Activated CD4-positive, alpha-beta memory T cell treated with anti-CD3 and anti-CD28 coated beads for 36 hours (primary cell): Measurements from ENCODE around the gene MTURN. TPM values are rescaled to one million over a fixed set of nuclear protein-coding genes. Genes with fewer than 3 reads are reported as not detected.

Experiments used
- CTCF ChIA-PET: fragments of 350-600 bp; sonication (Branson Sonifier 250); formaldehyde crosslinking; loops from one replicate; lab custom pipeline; 2021; ENCODE audit warnings: antibody characterized with exemption, inconsistent platforms; lab: Charles Lee
- POLR2A ChIA-PET: fragments of 350-600 bp; sonication (Branson Sonifier 250); formaldehyde crosslinking; loops from one replicate; lab custom pipeline; 2021; ENCODE audit warnings: antibody characterized with exemption; lab: Charles Lee
- DNase-seq: peaks from one replicate; pipeline ENCODE4 v3.0.0-alpha.2; 2020
- H3K27ac Mint-ChIP-seq: one replicate; pipeline ENCODE4 v1.8.0; 2021; ENCODE audit warnings: mixed read lengths
- H3K27me3 Mint-ChIP-seq: one replicate; pipeline ENCODE4 v1.8.0; 2021; ENCODE audit warnings: mixed read lengths
- H3K36me3 Mint-ChIP-seq: one replicate; pipeline ENCODE4 v1.8.0; 2021; ENCODE audit warnings: mixed read lengths
- H3K4me1 Mint-ChIP-seq: one replicate; pipeline ENCODE4 v1.8.0; 2021; ENCODE audit warnings: low read depth, mixed read lengths
- H3K4me3 Mint-ChIP-seq: one replicate; pipeline ENCODE4 v1.8.0; 2021; ENCODE audit warnings: mild to moderate bottlenecking, mixed read lengths
- H3K9me3 Mint-ChIP-seq: one replicate; pipeline ENCODE4 v1.8.0; 2021; ENCODE audit warnings: mixed read lengths
- intact Hi-C: fragments of 100-400 bp; cut with micrococcal nuclease; formaldehyde crosslinking; loops from one replicate; pipeline ENCODE4 v1.15.1; 2023
- total RNA-seq, 2 experiments: library from RNA; stranded (reverse); gene quantifications; one replicate each; pipeline ENCODE4 v1.2.3, GENCODE V29; 2021

MTURN gene
- total RNA-seq, 2 experiments from 2014 or later: 3.1 to 3.7 TPM

DNA sequence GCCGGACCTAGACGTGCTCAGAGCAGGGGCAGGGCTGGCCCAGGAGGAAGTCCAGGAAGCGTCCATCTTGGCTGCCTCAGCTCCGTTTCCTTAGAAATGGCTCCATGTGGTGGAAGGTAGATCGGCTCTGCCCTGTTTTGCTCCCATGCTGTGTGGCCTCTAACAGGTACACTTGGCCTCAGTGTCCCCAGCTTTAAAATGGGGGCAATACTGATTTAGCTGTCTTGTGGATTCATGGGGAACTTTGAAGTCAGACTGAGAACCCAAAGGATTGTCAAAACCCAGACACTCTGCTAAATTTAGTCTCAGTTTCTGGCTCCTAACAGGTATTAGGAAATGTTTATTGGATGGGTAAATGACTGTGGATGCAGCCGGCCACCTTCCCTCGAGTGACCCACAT, 15.9 kb downstream of the MTURN start:
- Mint-ChIP-seq H3K27ac (no peak overlapping the region), H3K36me3 (peaks cover 4% of the 10 kb centered on the region), H3K4me1 (no peaks in the 10 kb centered on the region), H3K9me3 (no peaks in the 10 kb centered on the region), H3K4me3 (no peak overlapping the region), H3K27me3 (no peaks in the 10 kb centered on the region)
- no peak for DNase-seq
- ChIA-PET POLR2A (no interaction called here), CTCF (no interaction called here)
- intact Hi-C loops: no loop called here

DNA sequence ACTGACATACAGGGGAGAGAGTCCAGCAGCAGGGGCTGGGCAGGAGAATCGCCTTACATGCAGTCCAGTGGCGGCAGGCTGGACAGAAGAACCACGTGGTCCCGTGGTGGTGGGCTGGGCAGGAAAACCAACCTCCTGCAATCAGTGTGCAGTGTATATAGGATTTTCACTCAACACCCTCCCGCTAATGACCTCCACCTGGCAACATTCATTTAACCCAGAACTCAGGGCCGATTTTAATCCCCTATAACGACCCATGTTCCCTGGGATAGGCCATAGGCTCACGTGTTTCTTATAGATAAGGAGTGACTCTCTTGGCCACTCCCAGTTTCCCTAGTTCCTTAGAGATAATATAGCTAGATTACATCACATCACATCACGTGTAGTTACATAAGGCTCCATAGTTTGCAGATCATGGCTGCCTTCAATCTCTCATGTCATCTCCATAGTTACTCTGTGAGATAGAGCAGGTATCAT, 19.4 kb downstream of the MTURN start:
- H3K4me3 Mint-ChIP-seq: no peak overlapping the region
- ChIA-PET CTCF (interaction anchor here (1.4 kb wide), 1 partner anchor 10 kb away, joined by 4 read pairs; no protein-coding TSS in a partner anchor), POLR2A (no interaction called here)
- no peak for DNase-seq
- intact Hi-C loops: no loop called here
- no peak overlapping the region for H3K27ac Mint-ChIP-seq
- H3K9me3 Mint-ChIP-seq: no peaks in the 10 kb centered on the region
- no peaks in the 10 kb centered on the region for H3K27me3 Mint-ChIP-seq
- H3K4me1 Mint-ChIP-seq: peaks cover 12% of the 10 kb centered on the region
- H3K36me3 Mint-ChIP-seq: peaks cover 4% of the 10 kb centered on the region

DNA sequence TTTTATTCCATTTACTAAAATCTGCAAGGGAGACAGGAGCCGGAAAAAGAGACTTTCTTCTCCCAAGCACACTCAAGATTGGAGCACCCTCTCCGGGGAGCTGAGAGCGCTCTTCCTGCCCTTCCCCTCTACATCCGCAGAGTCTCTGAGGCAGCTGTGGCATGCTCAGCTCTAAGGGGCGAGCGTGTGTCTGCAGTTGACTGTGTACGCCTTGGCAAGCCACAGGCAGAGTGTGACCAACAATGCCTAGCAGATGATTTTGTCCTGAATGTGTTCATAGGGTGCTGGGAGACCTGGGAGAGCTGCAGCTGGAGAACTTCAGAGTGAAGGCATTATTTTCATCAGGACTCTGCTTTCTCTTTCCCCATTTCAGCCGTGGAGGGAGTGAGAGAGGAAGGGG, 20.7 kb downstream of the MTURN start:
- no peak for DNase-seq
- Mint-ChIP-seq H3K27me3 (no peaks in the 10 kb centered on the region), H3K9me3 (no peaks in the 10 kb centered on the region), H3K36me3 (peaks cover 2% of the 10 kb centered on the region), H3K4me1 (peaks cover 23% of the 10 kb centered on the region), H3K27ac (no peak overlapping the region), H3K4me3 (no peak overlapping the region)
- POLR2A ChIA-PET: no interaction called here
- intact Hi-C loops: no loop called here
- CTCF ChIA-PET: interaction anchor here (1.2 to 1.4 kb wide), 2 partner anchors 9 to 409 kb away, joined by 3 to 4 read pairs; no protein-coding TSS in a partner anchor

DNA sequence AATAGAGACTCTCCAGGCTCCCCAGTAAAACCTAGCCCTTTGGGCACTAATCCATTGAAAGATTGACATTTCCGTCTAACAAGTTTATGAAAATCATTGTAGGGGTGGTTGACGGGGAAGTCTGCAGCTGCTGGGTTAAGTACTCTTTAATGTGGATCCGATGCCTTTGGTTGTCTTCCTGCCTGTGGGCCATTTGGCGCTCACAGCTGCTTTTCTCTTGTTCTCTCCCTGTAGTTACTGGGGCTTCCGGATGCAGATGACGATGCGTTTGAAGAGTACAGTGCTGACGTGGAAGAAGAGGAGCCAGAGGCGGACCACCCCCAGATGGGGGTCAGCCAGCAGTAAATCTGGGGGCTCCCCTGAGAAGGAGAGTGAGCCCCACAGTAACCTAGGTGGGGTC, 22.4 kb downstream of the MTURN start:
- Mint-ChIP-seq H3K36me3 (no peaks in the 10 kb centered on the region), H3K9me3 (no peaks in the 10 kb centered on the region), H3K4me1 (peaks cover 25% of the 10 kb centered on the region), H3K27me3 (no peaks in the 10 kb centered on the region), H3K4me3 (no peak overlapping the region), H3K27ac (no peak overlapping the region)
- CTCF ChIA-PET: interaction anchor here (1.3 kb wide), 1 partner anchor 23 kb away, joined by 4 read pairs; the partner anchor contains the start of gene MTURN
- peak; percentile 32 for DNase-seq
- POLR2A ChIA-PET: no interaction called here
- intact Hi-C loops: no loop called here

DNA sequence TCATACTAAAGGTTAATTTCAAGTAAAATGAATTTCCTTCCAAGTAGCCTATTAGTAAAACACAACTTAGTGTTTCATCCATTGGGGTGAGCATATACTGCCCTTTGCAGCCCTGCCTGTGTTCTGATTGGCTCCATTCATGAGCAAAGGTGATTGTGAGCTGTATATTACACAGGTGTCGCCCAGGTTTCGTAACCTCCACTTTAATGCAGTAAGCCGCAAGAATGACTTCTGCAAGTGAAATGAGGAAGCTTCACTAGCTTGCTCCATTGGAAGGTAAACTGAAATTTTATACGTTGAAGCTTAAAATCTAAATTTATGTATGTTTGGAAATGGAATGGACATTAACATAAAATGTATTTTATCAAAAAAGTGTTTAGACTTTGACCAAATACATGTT, 24.4 kb downstream of the MTURN start:
- Mint-ChIP-seq H3K27ac (no peak overlapping the region), H3K4me3 (no peak overlapping the region), H3K4me1 (peaks cover 38% of the 10 kb centered on the region), H3K36me3 (no peaks in the 10 kb centered on the region), H3K9me3 (no peaks in the 10 kb centered on the region), H3K27me3 (no peaks in the 10 kb centered on the region)
- no peak for DNase-seq
- intact Hi-C loops: no loop called here
- CTCF ChIA-PET: interaction anchor here (1.8 kb wide), 1 partner anchor 253 kb away, joined by 7 read pairs; no protein-coding TSS in a partner anchor
- POLR2A ChIA-PET: no interaction called here

DNA sequence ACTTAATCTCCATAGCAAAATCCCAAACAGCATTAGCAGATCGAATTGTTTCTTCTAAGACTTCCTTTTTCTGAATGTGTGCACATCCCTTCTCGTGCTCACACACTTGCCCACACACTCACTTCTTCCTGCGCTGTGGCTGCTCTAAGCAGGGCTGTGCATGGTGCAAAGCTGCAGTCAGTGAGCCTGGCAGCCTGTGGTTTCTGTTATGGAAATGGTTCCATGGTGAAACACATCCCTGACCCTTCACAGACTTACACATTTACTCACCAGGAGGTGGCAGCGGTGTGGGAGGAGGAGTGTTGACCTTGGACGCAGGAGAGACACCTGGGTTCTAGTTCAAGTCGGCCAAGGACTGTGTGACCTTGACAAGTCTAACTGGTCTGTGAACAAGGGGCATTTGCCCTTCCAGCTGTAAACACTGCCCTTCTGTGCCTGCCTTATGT, 24.9 kb downstream of the MTURN start:
- no peaks in the 10 kb centered on the region for H3K36me3 Mint-ChIP-seq
- H3K9me3 Mint-ChIP-seq: no peaks in the 10 kb centered on the region
- H3K27ac Mint-ChIP-seq: no peak overlapping the region
- peak; percentile 49 for DNase-seq
- H3K27me3 Mint-ChIP-seq: no peaks in the 10 kb centered on the region
- H3K4me1 Mint-ChIP-seq: peaks cover 39% of the 10 kb centered on the region
- intact Hi-C loops: loop anchor here (5.0 kb wide), 3 partner anchors 78 to 578 kb away; no protein-coding TSS in a partner anchor
- ChIA-PET POLR2A (no interaction called here), CTCF (interaction anchor here (1.8 kb wide), 1 partner anchor 253 kb away, joined by 7 read pairs; no protein-coding TSS in a partner anchor)
- H3K4me3 Mint-ChIP-seq: no peak overlapping the region

DNA sequence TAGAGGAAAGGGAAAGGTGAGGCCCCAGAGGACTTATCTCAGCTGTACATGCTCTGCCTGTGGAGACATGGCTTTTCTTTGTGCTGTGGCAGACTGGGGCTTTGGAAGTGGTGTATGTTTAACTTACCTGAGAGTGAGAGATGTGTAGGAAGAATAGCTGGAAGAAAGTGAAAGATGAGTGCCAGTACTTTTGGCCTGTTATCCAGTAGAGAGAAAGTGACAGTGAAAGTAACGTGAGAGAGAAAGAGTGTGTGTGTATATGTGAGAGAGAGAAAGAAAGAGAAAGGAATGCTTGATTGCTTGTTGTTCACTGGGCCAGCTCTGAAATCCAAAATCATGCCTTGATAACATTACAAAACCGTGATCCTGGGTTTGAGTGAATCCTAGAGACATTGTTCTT, 25.5 kb downstream of the MTURN start:
- no peaks in the 10 kb centered on the region for H3K9me3 Mint-ChIP-seq
- ChIA-PET POLR2A (no interaction called here), CTCF (interaction anchor here (1.8 kb wide), 1 partner anchor 252 kb away, joined by 7 read pairs; no protein-coding TSS in a partner anchor)
- peaks cover 39% of the 10 kb centered on the region for H3K4me1 Mint-ChIP-seq
- H3K36me3 Mint-ChIP-seq: no peaks in the 10 kb centered on the region
- no peak overlapping the region for H3K4me3 Mint-ChIP-seq
- H3K27ac Mint-ChIP-seq: no peak overlapping the region
- intact Hi-C loops: loop anchor here (5.0 kb wide), 3 partner anchors 77 to 577 kb away; no protein-coding TSS in a partner anchor
- H3K27me3 Mint-ChIP-seq: no peaks in the 10 kb centered on the region
- DNase-seq: no peak

DNA sequence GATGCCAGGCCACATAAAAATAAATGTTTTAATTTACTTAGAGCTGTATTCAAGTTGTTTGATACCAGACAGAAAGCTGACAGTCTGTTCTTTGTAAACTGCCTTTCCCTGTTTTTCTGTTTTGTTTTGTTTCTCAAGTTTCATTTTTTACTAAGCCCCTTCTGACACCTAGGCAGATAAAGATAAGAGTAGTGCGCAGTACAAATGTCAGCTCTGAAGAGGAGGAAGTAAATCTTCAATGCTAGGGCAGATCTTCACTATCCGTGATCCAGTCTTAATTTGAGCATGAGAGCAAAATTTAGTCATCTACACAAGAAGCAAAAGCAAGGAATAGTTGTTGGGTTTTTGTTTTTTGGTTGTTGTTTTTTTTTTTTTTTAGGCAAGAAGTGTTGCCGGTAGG, 27.3 kb downstream of the MTURN start:
- Mint-ChIP-seq H3K4me3 (no peak overlapping the region), H3K27me3 (no peaks in the 10 kb centered on the region), H3K27ac (peak overlapping the region; percentile 5), H3K36me3 (no peaks in the 10 kb centered on the region), H3K9me3 (no peaks in the 10 kb centered on the region), H3K4me1 (peaks cover 36% of the 10 kb centered on the region)
- no peak for DNase-seq
- ChIA-PET CTCF (interaction anchor here (0.8 to 1.8 kb wide), 3 partner anchors 107 to 169 kb away, joined by 3 to 4 read pairs (median 3); no protein-coding TSS in a partner anchor), POLR2A (no interaction called here)
- intact Hi-C loops: loop anchor here (2.0 to 5.0 kb wide), 6 partner anchors 13 to 575 kb away; partner anchors contain the start of gene ZNRF2

DNA sequence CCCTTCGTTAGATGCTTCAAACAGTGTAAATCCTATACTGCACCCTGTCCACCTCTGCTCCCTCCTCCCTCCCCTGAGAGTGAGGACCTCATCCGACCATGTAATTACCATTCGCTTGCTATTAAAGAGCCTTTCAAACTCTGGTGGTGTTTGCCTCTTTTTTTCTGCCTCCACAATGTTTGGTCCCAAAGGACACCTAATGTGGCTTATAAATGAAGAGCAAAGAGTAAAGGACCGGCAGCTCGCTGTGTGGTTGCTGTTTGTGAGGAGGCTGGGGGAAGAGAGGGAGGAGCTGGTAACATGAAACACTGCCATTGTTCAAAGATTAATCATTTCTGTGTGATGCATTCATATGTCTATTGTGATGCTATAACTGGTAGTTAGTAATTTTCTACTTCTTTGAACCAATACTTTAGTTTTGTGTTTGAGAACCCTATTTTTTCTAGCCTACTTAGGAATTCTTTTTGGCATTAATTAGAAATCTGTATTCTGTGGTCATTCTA, 27.9 kb downstream of the MTURN start:
- no peaks in the 10 kb centered on the region for H3K9me3 Mint-ChIP-seq
- POLR2A ChIA-PET: no interaction called here
- H3K27ac Mint-ChIP-seq: peak overlapping the region; percentile 5
- DNase-seq: peak; percentile 36
- intact Hi-C loops: loop anchor here (2.0 to 5.0 kb wide), 6 partner anchors 14 to 575 kb away; partner anchors contain the start of gene ZNRF2
- H3K4me1 Mint-ChIP-seq: peaks cover 32% of the 10 kb centered on the region
- no peaks in the 10 kb centered on the region for H3K27me3 Mint-ChIP-seq
- H3K36me3 Mint-ChIP-seq: no peaks in the 10 kb centered on the region
- H3K4me3 Mint-ChIP-seq: peak overlapping the region; percentile 10
- CTCF ChIA-PET: interaction anchor here (1.0 to 2.3 kb wide), 4 partner anchors 14 to 170 kb away, joined by 3 to 9 read pairs (median 4); no protein-coding TSS in a partner anchor

DNA sequence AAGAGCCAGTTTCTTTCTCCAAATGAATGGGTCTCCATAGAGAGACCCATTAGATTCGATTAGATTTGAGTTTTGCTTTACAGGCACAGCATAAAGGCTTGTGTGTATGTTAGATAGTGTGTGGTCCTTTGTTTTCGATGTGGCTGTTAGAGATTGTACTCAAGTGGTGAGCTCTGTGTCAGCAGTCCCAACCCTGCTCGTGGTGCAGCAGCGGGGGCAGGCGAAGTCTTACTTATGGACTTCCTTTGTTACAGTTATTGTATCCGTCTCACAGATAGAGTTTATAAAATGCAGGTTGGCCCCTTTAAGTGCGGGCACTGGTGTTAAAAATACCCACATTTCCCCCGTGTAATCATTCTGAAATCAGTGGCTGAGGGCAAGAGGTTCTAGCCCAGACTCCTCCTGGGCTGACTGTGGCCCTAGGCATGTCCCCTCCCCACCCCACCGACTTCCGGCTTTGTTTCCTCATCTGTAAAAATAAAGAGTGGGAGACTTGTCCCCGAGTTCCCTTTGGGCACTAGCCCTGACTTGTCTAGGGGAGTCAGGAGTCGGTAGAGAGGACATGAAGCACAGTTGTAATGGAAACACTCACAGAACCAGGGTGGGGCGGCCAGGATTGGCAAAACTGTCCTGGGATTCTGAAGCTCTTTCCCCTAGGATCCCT, 28.6 kb downstream of the MTURN start:
- no peaks in the 10 kb centered on the region for H3K27me3 Mint-ChIP-seq
- peak; percentile 41 for DNase-seq
- no peaks in the 10 kb centered on the region for H3K9me3 Mint-ChIP-seq
- peaks cover 30% of the 10 kb centered on the region for H3K4me1 Mint-ChIP-seq
- intact Hi-C loops: loop anchor here (2.0 to 5.0 kb wide), 6 partner anchors 15 to 574 kb away; partner anchors contain the start of gene ZNRF2
- peak overlapping the region; percentile 10 for H3K4me3 Mint-ChIP-seq
- H3K27ac Mint-ChIP-seq: peak overlapping the region; percentile 64
- ChIA-PET POLR2A (no interaction called here), CTCF (interaction anchor here (0.7 to 2.3 kb wide), 6 partner anchors 13 to 401 kb away, joined by 3 to 9 read pairs (median 4); no protein-coding TSS in a partner anchor)
- no peaks in the 10 kb centered on the region for H3K36me3 Mint-ChIP-seq

DNA sequence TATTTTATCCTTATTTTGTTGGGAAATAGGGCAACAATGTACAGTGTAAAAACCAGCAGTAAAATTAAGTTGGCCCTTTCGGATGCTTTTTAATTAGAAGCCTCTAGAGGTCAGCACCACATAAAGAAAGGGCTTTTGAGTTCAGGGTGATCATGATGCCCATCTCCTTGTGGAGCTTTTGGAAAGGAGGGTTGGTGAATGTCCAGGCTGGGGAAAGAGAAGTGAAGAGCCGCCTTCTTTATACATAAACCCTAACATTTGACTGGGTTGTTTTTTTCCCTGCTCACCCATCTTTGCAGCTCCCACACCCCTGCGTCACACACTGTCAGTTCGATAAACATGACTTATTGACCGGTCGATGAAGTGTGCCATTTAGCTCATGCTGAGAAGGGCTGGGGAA, 29.8 kb downstream of the MTURN start:
- Mint-ChIP-seq H3K9me3 (no peaks in the 10 kb centered on the region), H3K27ac (no peak overlapping the region), H3K36me3 (no peaks in the 10 kb centered on the region), H3K4me1 (peaks cover 24% of the 10 kb centered on the region), H3K27me3 (no peaks in the 10 kb centered on the region), H3K4me3 (no peak overlapping the region)
- no peak for DNase-seq
- intact Hi-C loops: loop anchor here (5.0 kb wide), 3 partner anchors 73 to 573 kb away; no protein-coding TSS in a partner anchor
- CTCF ChIA-PET: interaction anchor here (0.6 to 2.3 kb wide), 10 partner anchors 10 to 429 kb away, joined by 3 to 9 read pairs (median 4); no protein-coding TSS in a partner anchor
- POLR2A ChIA-PET: no interaction called here

DNA sequence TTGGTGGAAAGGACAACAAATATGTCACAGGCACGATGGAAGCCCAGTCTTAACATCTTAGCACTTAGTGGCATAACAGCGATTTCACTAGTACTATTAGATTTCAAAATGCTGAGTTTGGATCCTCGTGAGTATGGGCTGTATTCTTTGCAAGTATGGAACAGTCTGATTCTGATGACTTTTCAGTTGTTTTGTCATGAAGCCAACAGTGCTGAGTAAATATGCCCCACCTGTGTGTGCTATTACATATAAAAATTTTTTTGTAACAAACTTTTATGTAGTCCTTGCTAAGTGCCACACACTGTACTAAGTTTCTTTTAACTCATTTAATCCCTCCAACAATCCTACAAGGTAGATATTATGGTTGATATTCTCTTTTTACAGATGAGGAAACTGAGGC, 30.8 kb downstream of the MTURN start:
- POLR2A ChIA-PET: no interaction called here
- Mint-ChIP-seq H3K27ac (no peak overlapping the region), H3K4me3 (no peak overlapping the region), H3K9me3 (no peaks in the 10 kb centered on the region), H3K4me1 (peaks cover 16% of the 10 kb centered on the region), H3K27me3 (no peaks in the 10 kb centered on the region), H3K36me3 (no peaks in the 10 kb centered on the region)
- intact Hi-C loops: no loop called here
- no peak for DNase-seq
- CTCF ChIA-PET: interaction anchor here (1.2 kb wide), 1 partner anchor 398 kb away, joined by 3 read pairs; no protein-coding TSS in a partner anchor
